RPMI8226 (cell line): Measurements from ENCODE around the gene DIP2B.

Experiments
- DNase-seq: peaks from one replicate; pipeline ENCODE4 v3.0.0-alpha.2; 2015

Gene DIP2B

GRCh38 chr12:50686406-50686805 lies 181.6 kb downstream of the DIP2B start:
- DNase-seq, result no peak

GRCh38 chr12:50686976-50687375 lies 182.2 kb downstream of the DIP2B start:
- no peak for DNase-seq

GRCh38 chr12:50689437-50689836 lies 184.7 kb downstream of the DIP2B start:
- DNase-seq, result no peak

GRCh38 chr12:50690925-50691324 lies 186.1 kb downstream of the DIP2B start:
- no peak for DNase-seq

GRCh38 chr12:50695961-50696360 lies 191.2 kb downstream of the DIP2B start:
- DNase-seq, result no peak

- no peak for DNase-seq
These were observed 192.1 kb downstream of the DIP2B start for GRCh38 chr12:50696931-50697330.

- no peak for DNase-seq
These were observed 194.4 kb downstream of the DIP2B start for GRCh38 chr12:50699154-50699553.

- no peak for DNase-seq
These were observed 195.2 kb downstream of the DIP2B start for GRCh38 chr12:50699940-50700339.

GRCh38 chr12:50706606-50707005 lies 201.8 kb downstream of the DIP2B start:
- DNase-seq, result no peak

GRCh38 chr12:50707396-50707795 lies 202.6 kb downstream of the DIP2B start:
- no peak for DNase-seq

- no peak for DNase-seq
These were observed 203.8 kb downstream of the DIP2B start for GRCh38 chr12:50708631-50709030.

- no peak for DNase-seq
These were observed 206.3 kb downstream of the DIP2B start for GRCh38 chr12:50711121-50711520.

GRCh38 chr12:50715174-50715573 lies 210.4 kb downstream of the DIP2B start:
- no peak for DNase-seq

GRCh38 chr12:50718760-50719159 lies 214.0 kb downstream of the DIP2B start:
- DNase-seq, result no peak

GRCh38 chr12:50720085-50720484 lies 215.3 kb downstream of the DIP2B start:
- no peak for DNase-seq

GRCh38 chr12:50720501-50720900 lies 215.7 kb downstream of the DIP2B start:
- DNase-seq, result no peak

- no peak for DNase-seq
These were observed 219.1 kb downstream of the DIP2B start for GRCh38 chr12:50723865-50724264.

GRCh38 chr12:50725011-50725942 lies 220.5 kb downstream of the DIP2B start:
- DNase-seq, result no peak

GRCh38 chr12:50727466-50727865 lies 222.7 kb downstream of the DIP2B start:
- DNase-seq, result no peak

GRCh38 chr12:50728417-50728816 lies 223.6 kb downstream of the DIP2B start:
- no peak for DNase-seq

- no peak for DNase-seq
These were observed 224.1 kb downstream of the DIP2B start for GRCh38 chr12:50728841-50729240.

GRCh38 chr12:50732591-50732990 lies 227.8 kb downstream of the DIP2B start:
- DNase-seq, result no peak

- DNase-seq, result no peak
These were observed 228.9 kb downstream of the DIP2B start for GRCh38 chr12:50733706-50734105.

GRCh38 chr12:50734409-50735263 lies 229.9 kb downstream of the DIP2B start:
- DNase-seq, result peak; percentile 46
